ENCODE measurements around the gene PNKD.

PNKD gene

DNA sequence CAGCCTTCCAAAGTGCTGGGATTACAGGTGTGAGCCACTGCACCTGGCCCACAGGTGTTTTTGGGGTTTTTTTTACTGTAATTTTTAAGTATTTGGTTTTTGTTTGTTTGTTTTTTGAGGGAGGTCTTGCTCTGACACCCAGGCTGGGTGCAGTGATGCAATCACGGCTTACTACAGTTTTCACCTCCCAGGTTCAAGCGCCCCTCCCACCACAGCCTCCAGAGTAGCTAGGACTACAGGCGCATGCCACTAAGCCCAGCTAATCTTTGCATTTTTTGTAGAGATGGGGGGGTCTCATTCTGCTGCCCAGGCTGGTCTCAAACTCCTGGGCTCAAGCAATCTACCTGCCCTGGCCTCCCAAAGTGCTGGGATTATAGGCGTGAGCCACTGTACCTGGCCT, 104.5 kb downstream of the PNKD start:
- no peak for ATAC-seq

DNA sequence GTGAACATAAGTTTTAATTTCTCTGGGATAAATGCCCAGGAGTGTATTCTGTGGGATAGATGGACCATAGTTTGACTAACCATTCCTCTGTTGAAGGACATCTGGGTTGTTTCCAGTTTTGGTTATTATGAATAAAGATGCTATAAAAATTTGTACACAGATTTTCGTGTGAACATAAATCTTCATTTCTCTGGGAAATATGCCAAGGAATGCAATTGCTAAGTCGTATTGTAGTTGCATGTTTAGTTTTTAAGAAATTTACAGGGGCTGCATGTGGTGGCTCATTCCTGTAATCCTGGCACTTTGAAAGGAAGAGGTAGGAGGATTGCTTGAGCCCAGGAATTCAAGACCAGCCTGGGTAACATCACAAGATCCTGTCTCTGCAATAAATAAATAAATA, 104.9 kb downstream of the PNKD start:
- ATAC-seq (no peak), DNase-seq (no peak)

More for the DNA sequence above, 104.5 kb downstream of the PNKD start:
- DNase-seq: no peak

DNA sequence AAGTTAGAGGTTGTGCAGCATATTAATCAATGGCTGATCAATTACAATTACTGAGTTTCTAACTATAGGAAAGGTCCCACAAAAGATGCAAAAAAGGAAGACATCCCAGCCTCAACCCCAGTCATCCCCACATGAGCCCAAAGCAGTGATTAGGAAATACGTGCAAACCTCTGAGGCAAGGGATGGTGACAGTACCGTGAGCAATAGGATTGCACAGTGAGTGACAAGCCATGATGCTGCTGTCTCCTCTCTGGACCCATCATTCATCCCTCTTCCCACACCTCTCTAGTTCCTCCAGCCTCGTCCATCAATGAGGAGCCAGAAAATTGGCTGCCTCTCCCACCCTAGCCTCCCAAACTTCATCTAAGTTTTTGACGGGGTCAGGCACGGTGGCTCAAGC, 107.7 kb downstream of the PNKD start:
- DNase-seq: no peak
- no peak for ATAC-seq

DNA sequence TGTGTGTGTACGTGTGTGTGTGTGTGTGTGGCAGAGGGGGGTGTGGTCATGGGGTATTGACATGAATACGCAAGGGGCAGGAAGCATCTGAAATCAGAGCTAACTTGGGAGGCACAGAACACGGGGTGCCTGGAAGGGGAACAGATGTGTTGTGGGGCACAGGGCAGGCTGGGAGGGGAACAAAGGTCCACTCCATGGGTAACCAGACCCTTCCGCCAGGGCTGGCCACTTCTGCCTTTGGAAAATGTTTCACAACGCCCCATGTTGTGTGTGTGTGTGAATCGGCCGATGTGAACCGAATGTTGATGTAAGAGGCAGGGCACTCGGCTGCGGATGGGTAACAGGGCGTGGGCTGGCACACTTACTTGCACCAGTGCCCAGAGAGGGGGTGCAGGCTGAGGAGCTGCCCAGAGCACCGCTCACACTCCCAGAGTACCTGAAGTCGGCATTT, 111.6 kb downstream of the PNKD start, which contains the start of gene SLC11A1:
Gene SLC11A1 (plus strand): TSS at position 358 of the 451 bp plus-strand sequence. CDS start 96 bp downstream, outside the sequence.
- DNase-seq (no peak), ATAC-seq (no peak)

DNA sequence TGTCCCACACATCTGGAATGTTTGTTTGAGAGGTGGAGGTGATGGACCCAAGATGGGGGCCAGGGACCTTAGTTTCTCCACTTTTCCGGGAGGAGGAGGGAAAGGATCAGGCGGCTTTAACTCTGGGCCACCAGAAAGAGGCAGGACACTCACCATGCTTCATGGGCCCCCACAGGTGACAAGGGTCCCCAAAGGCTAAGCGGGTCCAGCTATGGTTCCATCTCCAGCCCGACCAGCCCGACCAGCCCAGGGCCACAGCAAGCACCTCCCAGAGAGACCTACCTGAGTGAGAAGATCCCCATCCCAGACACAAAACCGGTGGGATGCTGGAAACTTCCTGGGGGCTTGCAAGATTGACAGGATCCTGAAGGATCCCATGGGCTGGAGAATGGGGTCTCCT, 112.5 kb downstream of the PNKD start:
- ATAC-seq (no peak), DNase-seq (no peak)

DNA sequence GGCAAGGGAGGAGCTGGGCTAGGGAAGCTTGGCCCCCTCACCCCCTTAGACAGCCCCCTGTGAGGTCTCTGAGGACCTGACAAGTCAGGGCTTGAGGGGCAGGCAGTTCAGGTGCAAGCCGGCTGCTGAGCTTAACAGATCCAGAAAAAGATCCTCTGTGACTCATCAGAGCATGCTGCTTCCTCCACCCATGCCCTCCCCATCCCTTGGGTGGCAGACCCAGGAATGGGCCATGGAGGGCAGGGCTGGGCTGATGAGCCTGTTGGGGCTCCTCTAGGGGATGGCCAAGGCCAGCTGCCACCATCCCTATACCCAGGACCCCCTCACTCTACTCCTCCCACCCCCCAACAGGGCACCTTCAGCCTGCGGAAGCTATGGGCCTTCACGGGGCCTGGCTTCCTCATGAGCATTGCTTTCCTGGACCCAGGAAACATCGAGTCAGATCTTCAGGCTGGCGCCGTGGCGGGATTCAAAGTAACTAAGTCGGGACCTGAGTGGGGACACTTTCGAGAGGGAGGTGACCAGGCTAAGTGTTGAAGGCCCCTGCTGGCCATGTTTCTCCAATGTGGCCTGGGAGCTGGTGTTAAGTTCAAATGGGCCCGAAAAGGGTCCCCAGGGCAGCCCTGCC, 113.7 kb downstream of the PNKD start:
- ATAC-seq (no peak), DNase-seq (no peak)

DNA sequence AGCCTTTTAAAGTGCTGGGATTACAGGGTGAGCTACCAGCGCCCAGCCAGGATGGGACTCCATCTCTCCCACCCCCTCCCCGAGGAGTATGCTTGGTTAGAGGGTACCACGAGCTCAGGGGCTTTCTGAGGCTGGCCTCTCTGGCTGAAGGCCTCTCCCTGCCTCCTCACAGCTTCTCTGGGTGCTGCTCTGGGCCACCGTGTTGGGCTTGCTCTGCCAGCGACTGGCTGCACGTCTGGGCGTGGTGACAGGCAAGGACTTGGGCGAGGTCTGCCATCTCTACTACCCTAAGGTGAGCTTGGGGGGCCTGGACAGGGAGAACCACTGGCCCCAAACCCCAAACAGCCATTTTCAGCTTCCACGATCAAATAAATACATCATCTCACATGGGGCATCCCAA, 114.7 kb downstream of the PNKD start:
- no peak for ATAC-seq
- no peak for DNase-seq

DNA sequence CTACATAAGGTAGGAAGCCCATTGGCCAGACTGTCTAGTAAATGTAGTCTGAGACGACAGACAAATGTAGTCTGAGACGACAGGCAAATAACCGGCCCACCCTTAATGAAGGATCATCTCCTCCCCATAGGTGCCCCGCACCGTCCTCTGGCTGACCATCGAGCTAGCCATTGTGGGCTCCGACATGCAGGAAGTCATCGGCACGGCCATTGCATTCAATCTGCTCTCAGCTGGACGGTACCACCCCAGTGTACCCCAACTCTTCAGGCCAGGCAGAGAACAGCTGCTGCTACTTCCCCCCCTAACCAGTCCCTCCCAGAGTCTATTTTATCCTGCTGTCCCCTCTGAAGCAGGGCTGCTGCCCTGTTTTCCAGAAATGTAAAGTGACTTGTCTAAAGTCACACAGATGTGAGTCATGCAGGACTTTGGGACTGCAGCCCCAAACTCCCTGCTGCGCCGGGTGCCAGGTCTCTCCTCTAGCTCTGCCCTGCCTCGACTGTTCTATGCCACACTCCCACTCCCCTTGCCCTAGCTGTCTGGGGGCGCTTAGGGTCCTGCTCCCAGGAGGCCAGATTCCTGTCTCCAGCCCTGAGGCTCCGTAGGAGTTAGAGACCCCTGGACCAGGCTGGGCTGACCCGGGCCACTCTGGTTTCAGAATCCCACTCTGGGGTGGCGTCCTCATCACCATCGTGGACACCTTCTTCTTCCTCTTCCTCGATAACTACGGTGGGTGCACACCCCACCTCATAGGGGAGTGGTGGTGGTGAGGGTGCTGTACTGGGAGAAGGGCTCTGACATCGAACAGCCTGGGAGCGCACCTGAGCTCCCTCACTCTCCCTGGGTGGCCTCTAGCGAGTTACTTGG, 116.4 kb downstream of the PNKD start:
- DNase-seq (no peak), ATAC-seq (no peak)

DNA sequence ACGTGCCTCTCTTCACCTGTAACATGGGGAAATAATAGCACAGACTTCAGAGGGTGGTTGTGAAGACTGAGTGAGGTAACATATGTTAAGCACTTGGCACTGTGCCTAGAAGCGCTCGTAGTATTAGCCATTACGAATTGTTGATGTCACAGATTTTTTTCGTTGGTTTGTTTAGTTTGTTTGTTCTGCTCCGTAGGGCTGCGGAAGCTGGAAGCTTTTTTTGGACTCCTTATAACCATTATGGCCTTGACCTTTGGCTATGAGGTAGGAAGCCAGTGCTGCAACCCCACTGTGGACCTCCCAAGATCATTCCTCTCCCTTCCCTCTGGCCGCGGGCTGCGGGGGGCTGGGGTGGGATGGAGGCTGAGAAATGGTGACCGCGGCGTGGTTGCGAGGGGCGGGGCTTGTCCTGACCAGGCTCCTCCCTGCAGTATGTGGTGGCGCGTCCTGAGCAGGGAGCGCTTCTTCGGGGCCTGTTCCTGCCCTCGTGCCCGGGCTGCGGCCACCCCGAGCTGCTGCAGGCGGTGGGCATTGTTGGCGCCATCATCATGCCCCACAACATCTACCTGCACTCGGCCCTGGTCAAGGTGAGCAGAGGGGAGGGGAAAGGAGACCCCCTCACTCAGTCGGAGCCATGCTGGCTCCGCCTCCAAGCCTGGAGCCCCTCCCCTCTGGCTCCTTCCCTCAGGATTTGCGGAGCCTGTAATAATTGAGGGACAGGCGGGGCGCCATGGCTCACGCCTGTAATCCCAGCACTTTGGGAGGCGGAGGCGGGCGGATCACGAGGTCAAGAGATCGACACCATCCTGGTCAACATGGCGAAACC, 117.3 kb downstream of the PNKD start:
- no peak for DNase-seq

DNA sequence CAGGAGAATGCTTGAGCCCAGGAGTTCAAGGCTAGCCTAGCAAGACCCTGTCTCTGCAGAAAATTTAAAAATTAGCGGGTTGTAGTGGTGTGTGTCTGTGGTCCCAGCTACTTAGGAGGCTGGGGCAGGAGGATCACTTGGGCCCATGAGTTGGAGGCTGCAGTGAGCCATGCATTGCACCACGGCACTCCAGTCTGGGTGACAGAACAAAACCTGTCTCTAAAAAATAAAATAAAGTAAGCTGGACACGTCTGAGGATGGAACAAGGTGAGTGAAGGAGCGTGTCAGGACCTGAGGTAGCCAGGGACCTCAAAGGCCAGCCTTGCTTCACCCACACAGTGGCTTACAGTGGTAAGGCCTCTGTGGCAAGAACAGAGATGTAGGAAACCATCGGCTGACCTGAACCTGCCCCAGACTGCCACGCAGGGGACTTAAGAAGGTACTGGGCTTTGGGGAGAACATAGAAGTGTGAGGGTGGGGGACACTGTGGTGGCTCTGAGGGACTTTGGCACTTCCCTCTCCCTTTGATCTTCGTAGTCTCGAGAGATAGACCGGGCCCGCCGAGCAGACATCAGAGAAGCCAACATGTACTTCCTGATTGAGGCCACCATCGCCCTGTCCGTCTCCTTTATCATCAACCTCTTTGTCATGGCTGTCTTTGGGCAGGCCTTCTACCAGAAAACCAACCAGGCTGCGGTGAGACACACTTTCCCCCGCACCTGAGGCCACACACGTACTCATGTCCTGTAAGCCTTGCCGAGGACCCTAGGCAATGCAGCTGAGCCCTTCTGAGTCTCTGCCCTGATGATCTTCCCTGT, 119.2 kb downstream of the PNKD start:
- ATAC-seq (no peak), DNase-seq (no peak)

More for the DNA sequence above, 117.3 kb downstream of the PNKD start:
- ATAC-seq: peak; percentile 25

DNA sequence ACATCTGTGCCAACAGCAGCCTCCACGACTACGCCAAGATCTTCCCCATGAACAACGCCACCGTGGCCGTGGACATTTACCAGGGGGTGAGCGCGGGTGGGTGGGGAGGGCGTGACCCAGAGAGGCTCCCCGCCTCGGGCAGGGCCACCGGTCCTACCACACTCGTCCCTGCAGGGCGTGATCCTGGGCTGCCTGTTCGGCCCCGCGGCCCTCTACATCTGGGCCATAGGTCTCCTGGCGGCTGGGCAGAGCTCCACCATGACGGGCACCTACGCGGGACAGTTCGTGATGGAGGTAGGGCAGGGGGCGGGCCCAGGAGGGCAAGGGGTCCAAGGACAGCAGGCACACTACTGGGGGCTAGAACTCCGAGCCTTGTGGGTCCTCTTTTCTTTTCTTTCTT, 120.9 kb downstream of the PNKD start:
- no peak for DNase-seq

DNA sequence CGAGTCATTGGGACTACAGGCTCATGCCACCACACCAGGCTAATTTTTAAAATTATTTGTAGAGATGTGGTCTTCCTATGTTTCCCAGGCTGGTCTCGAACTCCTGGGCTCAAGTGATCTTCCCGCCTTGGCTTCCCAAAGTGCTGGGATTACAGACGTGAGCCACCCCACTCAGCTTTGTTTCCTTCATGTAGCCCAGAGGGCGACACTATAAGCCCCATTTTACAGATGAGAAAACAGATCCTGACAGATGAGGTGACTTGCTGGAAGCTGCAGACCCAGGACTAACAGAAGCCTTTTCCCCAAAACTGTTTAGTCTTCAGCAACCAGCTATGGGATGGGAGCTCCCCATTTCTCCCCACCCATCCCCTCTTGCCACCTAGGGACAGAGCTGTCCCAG, 122.1 kb downstream of the PNKD start:
- no peak for ATAC-seq
- DNase-seq: no peak

More for the DNA sequence above, 120.9 kb downstream of the PNKD start:
- ATAC-seq: no peak

DNA sequence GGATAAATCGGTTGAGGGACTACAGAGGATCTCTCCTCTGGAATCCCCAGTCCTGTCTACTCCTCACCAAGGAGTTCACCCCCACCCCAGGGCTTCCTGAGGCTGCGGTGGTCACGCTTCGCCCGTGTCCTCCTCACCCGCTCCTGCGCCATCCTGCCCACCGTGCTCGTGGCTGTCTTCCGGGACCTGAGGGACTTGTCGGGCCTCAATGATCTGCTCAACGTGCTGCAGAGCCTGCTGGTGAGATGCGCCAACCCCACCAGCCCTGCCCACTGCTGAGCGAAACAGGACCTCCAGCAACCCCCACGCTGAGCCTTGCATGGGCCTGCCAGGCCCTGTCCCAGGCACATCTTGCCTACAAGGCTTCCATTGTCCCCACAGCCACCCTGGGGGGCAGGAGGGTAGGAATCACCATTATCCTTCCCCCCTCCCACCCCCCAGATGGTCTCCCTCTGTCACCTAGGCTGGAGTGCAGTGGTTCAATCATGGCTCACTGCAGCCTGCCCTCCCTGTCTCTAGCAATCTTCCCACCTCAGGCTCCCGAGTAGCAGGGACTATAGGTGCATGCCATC, 122.7 kb downstream of the PNKD start:
- ATAC-seq (no peak), DNase-seq (no peak)

DNA sequence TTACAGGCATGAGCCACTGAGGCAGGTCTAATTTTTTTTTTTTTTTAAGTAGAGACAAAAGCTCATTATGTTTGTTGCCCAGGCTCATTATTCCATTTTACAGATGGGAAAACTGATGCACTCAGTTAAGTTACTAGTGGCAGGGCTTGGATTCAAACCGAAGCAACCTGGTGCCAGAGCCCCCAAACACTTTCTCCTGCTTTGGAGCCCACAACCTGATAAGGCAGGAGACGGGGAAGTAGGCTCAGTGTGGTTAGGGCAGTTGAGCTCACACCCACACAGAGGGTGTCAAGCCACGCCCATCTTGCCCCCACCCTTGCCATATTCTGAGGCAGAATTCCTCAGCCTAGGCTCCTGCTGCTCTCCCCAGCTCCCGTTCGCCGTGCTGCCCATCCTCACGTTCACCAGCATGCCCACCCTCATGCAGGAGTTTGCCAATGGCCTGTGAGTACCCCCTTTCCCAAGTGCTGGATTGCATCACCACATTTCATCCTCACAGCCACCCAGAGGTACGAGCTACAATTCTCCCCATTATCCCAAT, 123.5 kb downstream of the PNKD start:
- DNase-seq (no peak), ATAC-seq (no peak)

DNA sequence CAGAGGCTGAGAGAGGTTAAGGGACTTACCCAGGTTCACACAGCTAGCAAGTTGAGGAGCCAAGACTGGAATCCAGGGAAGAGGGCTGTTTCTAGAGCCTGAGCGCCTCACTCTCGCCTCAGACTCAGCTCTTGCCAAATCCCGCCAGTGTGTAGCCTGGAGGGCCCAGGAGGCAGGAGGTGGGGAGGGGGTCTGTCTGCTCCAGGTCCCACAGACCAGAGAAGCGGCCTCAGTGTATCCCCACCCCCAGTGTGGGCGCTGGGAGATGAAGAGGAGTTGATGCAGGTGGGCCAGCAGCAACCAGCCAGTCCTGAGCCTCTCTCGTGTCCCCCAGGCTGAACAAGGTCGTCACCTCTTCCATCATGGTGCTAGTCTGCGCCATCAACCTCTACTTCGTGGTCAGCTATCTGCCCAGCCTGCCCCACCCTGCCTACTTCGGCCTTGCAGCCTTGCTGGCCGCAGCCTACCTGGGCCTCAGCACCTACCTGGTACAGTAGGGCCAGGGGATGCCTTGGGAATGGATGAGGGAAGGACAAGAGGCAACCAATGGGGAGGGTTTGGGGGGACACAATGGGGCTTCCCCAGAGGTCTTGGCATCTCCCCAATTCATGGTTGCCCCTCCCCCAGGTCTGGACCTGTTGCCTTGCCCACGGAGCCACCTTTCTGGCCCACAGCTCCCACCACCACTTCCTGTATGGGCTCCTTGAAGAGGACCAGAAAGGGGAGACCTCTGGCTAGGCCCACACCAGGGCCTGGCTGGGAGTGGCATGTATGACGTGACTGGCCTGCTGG, 124.2 kb downstream of the PNKD start:
- ATAC-seq: no peak
- peak; percentile 12 for DNase-seq

DNA sequence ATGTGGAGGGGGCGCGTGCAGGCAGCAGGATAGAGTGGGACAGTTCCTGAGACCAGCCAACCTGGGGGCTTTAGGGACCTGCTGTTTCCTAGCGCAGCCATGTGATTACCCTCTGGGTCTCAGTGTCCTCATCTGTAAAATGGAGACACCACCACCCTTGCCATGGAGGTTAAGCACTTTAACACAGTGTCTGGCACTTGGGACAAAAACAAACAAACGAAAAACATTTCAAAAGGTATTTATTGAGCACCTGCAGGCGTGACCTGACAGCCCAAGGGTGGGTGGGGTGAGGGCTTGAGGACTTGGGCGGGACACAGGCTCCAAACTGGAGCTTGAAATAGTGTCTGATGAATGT, 124.7 kb downstream of the PNKD start:
- ATAC-seq (no peak), DNase-seq (no peak)

DNA sequence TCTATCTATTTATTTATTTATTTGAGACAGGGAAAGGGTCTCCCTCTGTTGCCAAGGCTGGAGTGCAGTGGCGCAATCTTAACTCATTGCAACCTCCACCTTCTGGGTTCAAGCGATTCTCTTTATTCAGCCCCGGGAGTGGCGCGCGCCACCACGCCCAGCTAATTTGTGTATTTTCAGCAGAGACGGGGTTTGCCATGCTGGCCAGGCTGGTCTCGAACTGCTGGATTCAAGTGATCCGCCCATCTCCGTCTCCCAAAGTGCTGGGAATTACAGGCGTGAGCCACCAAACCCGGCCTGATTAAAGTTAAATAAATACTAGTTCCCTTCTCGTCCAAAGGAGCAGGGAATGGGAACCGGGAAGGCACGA, 125.1 kb downstream of the PNKD start:
- DNase-seq (peak; percentile 23), ATAC-seq (no peak)

DNA sequence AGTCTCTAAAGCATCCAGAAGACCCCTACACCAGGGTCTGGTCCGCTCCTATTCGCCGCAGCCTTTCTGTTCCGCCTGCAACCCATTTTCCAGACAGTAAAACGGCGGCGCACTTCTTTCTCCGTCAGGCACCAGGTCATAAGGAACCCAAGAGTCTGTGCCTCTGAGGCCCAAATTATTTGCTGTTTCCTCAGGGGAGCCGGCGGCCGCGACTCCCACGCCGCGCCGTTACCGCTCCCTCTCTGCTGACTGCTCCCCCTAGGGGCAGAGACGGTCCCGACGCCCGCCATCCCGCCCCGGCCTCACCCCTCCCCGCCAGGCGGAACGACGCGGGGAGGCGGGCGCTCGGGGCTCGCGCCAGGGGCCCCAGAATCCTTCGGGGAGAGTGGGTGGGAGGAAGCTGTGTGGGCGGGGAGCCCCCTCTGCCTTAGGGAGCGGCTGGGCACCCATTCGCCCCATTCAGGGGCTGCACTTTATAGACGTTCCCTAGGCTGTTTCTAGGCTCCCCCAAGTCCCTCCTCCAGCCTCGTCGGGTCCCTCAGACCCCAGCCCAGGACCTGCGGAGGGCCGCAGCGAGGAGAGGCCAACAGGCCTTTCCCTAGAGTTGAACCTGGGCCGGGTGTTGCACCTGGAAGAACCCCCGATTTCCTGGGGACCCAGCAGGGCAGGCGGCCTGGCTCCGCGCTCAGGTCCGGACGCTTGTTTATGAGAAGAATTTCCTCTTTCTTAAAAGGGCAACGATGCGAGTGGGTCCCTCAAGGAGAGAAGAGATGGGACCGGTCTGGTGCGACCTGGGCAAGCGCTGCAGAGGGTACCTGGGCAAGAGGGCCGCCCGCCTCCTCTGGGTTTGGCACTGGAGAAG, 125.7 kb downstream of the PNKD start:
- DNase-seq (peak; percentile 96), ATAC-seq (peak; percentile 64)

Data from stimulated activated naive CD8-positive, alpha-beta T cell treated with anti-CD3 and anti-CD28 coated beads, Interleukin-15, Interleukin-2, amounts not matched to agents 100 U/mL and 50 U/mL, for 24 hours (primary cell).